ENCODE measurements around the gene C1orf87.
A peak's percentile ranks its signal among the peaks of the same experiment; 100 is the strongest.

Gene C1orf87

GRCh38 chr1:59999746-60000145, 73.8 kb downstream of the C1orf87 start:
- no peak for DNase-seq (ENCODE audit: low read depth)
- TF ChIP-seq CTCF (IDR thresholded peaks at IDR 0.05; ENCODE audit: low read length, missing control alignments), result no peak
- H3K4me3 ChIP-seq (replicated peaks; ENCODE audit: low read depth, low read length), result no peak overlapping the region

DNA sequence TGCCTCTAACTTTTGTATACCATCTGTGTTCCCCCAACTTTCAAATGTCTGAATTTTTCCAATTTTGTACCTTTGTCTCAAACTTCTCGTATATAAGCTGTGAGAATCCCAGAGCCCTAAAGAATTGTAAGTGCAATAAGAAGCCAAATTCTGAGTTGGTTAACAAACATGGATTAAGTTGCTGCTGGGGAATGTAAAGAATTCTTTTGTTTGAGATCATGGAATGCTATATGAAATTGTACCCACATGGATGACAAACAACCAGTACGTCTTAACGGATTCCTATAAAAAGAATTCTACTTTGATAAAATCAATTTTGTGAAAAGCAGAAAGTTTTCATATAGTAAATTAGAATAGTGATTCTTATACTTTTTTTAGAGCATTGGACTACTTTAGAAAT, 74.6 kb downstream of the C1orf87 start:
- no peak for TF ChIP-seq CTCF (IDR thresholded peaks at IDR 0.05; ENCODE audit: low read length, missing control alignments)
- DNase-seq (ENCODE audit: low read depth), result peak; percentile 21
- H3K4me3 ChIP-seq (replicated peaks; ENCODE audit: low read depth, low read length), result no peak overlapping the region

DNA sequence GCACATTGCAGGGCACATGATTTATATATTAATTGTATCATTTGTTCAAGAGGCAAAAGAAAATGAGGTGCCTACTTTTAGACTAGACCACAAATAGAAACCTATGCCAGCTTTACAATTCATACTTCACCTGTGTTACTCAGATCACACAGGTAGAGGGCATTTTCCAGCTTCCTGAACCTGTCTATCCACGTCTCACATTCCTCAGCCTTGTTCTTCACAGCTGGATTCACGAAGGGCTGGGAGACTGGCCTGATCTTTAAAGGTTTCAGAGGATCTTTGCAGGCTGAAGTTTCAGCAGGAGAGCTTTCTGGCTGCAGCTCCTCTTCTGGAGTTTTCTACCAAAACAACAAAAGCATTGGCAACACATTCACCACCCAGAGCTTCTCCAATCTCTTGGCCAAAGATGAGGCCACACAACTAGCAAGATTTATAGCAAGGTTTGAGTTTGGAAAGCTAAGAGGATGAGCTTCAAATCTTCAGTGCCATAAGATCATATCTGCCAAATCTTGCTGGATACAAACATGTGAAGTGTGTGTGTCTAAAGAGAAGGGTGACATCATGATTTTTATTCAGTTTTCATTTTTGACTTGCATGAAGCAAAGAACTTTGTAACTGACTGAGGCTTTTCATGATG, 76.0 kb downstream of the C1orf87 start:
- TF ChIP-seq CTCF (IDR thresholded peaks at IDR 0.05; ENCODE audit: low read length, missing control alignments), result no peak

DNA sequence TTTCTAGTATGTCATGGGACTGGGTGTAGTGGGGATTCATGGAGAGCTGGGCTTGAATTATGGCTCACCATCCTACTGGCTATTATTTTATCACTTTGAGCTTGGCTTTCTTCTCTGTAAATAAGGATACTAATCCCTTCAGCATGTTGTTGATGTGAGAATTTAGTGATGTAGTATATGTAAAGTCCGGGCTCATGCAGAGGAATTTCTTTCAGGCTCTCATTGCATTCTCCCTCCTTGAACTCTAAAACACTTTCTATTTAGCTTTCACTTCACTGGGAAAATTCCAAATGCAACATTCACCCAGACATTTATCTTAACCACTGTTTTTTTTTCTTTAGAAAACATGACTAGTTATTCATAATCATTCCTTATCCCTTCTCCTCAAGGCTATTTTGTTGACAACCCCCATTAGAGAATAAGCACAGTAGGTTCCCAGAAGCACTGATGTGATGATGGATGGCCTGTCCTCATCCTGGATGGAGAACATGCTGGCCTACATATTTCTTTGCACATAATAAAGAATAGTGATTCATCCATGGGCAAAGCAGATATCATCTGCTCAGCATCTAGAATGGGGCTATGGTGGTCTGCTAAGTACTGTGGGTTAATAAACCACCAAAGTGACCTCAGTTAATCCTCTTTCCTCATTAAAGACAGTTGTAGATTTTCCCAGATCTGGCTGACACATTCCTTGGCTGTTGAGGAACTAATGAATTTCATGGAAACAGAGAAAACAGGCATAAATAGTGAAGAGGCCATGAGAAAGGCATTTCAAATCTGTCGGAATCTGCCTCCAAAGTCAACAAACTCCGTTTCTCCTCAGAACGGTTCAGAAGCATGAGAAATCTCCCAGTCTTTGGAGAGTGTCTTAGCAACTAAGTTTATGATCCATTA, 79.0 kb downstream of the C1orf87 start:
- peak; percentile 75 for DNase-seq (ENCODE audit: low read depth)
- TF ChIP-seq CTCF (IDR thresholded peaks at IDR 0.05; ENCODE audit: low read length, missing control alignments), result no peak
- no peak overlapping the region for H3K4me3 ChIP-seq (replicated peaks; ENCODE audit: low read depth, low read length)

More for the DNA sequence above, 76.0 kb downstream of the C1orf87 start:
- H3K4me3 ChIP-seq (replicated peaks; ENCODE audit: low read depth, low read length), result no peak overlapping the region
- DNase-seq (ENCODE audit: low read depth), result no peak

GRCh38 chr1:59992040-59992820, 81.3 kb downstream of the C1orf87 start:
- no peak overlapping the region for H3K4me3 ChIP-seq (replicated peaks; ENCODE audit: low read depth, low read length)
- TF ChIP-seq CTCF (IDR thresholded peaks at IDR 0.05; ENCODE audit: low read length, missing control alignments), result no peak
- DNase-seq (ENCODE audit: low read depth), result no peak

GRCh38 chr1:59990470-59990869, 83.1 kb downstream of the C1orf87 start:
- no peak for TF ChIP-seq CTCF (IDR thresholded peaks at IDR 0.05; ENCODE audit: low read length, missing control alignments)
- DNase-seq (ENCODE audit: low read depth), result no peak
- no peak overlapping the region for H3K4me3 ChIP-seq (replicated peaks; ENCODE audit: low read depth, low read length)
